ENCODE results near the gene TBCD.

The TBCD gene

DNA sequence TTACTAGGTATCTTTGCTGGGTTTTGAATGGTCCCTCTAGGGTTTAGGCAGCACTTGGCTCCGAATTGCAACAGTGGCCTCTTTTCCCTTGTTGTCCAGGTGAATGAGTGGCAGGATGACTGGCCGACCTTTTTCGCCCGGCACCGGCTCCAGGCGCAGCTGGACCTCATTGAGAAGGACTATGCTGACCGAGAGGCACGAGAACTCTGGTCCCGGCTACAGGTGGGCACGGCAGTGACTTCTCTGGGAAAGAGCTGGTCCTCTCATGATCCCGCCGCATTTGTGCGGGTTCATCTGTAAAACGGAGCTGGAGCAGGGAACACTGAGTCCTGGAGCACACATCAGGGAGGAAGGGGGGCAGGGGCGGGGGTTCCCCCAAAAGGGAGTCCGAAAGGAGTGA lies 3.1 kb upstream of the TBCD start:
- no peak overlapping the region for H3K4me3 ChIP-seq (ENCODE audit: severe bottlenecking)
- no peak for DNase-seq (ENCODE audit: low spot score)
- TF ChIP-seq, protein P1, sequence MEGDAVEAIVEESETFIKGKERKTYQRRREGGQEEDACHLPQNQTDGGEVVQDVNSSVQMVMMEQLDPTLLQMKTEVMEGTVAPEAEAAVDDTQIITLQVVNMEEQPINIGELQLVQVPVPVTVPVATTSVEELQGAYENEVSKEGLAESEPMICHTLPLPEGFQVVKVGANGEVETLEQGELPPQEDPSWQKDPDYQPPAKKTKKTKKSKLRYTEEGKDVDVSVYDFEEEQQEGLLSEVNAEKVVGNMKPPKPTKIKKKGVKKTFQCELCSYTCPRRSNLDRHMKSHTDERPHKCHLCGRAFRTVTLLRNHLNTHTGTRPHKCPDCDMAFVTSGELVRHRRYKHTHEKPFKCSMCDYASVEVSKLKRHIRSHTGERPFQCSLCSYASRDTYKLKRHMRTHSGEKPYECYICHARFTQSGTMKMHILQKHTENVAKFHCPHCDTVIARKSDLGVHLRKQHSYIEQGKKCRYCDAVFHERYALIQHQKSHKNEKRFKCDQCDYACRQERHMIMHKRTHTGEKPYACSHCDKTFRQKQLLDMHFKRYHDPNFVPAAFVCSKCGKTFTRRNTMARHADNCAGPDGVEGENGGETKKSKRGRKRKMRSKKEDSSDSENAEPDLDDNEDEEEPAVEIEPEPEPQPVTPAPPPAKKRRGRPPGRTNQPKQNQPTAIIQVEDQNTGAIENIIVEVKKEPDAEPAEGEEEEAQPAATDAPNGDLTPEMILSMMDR (IDR thresholded peaks at IDR 0.05; ENCODE audit: poor library complexity, severe bottlenecking), result no peak

DNA sequence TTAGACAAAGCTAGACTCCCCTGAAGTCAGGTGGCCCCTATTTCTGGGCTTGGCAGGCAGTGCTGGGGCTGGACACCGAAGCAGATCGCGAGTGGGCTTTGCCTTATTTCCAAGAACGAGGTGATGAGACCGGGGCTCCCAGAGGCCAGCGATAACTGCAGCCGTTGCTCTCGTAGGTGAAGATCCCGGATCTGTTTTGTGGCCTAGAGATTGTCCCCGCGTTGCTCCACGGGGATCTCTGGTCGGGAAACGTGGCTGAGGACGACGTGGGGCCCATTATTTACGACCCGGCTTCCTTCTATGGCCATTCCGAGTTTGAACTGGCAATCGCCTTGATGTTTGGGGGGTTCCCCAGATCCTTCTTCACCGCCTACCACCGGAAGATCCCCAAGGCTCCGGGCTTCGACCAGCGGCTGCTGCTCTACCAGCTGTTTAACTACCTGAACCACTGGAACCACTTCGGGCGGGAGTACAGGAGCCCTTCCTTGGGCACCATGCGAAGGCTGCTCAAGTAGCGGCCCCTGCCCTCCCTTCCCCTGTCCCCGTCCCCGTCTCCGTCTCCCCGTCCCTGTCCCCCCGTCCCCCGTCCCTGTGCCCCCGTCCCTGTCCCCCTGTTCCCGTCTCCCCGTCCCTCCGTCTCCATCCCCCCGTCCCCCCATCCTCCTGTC lies 1.5 kb upstream of the TBCD start:
- Histone ChIP-seq H3K4me1 (ENCODE audit: insufficient read depth, poor library complexity, severe bottlenecking) (peaks cover 6% of the 10 kb centered on the region), H3K4me3 (ENCODE audit: severe bottlenecking) (no peak overlapping the region), H3K27ac (ENCODE audit: poor library complexity, severe bottlenecking) (no peak overlapping the region), H3K9me3 (ENCODE audit: severe bottlenecking) (peaks cover 4% of the 10 kb centered on the region), H3K36me3 (ENCODE audit: low read depth) (0 out of 2 replicates have a peak, but pooled peaks cover 12% of the 10 kb centered on the region), H3K27me3 (ENCODE audit: insufficient read depth, poor library complexity, severe bottlenecking) (no peaks in the 10 kb centered on the region)
- no peak for ATAC-seq (ENCODE audit: low read depth)
- TF ChIP-seq, protein P1 (IDR thresholded peaks at IDR 0.05; ENCODE audit: poor library complexity, severe bottlenecking), result no peak
- DNase-seq (ENCODE audit: low spot score), result no peak

More for the DNA sequence above, 3.1 kb upstream of the TBCD start:
- ATAC-seq (ENCODE audit: low read depth), result no peak
- H3K4me1 ChIP-seq (ENCODE audit: insufficient read depth, poor library complexity, severe bottlenecking), result no peaks in the 10 kb centered on the region
- no peaks in the 10 kb centered on the region for H3K27me3 ChIP-seq (ENCODE audit: insufficient read depth, poor library complexity, severe bottlenecking)
- no peak overlapping the region for H3K27ac ChIP-seq (ENCODE audit: poor library complexity, severe bottlenecking)
- peaks cover 4% of the 10 kb centered on the region for H3K9me3 ChIP-seq (ENCODE audit: severe bottlenecking)
- H3K36me3 ChIP-seq (ENCODE audit: low read depth), result 0 out of 2 replicates have a peak, but pooled peaks cover 8% of the 10 kb centered on the region

DNA sequence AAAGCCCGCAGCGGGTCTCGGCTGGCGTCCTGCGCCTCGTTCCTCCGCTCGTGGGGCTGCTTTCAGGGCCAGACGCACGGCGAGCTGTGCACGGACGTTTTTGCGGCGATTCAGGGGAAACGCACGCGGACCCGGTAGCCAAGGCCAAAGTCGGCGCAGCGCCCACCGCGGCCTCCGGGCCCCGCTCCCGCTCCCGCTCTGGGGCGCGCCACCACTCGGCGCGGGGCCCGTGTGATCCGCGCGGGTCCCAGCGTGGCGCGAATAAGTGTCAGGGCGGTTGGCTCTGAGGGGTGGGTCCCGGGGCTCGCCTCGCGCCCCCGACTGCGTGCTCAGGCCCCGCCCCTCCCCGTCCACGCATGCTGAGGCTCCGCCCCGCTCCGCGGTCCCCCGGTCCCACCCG lies 694 bp upstream of the TBCD start:
- TF ChIP-seq, protein P1 (IDR thresholded peaks at IDR 0.05; ENCODE audit: poor library complexity, severe bottlenecking), result no peak
- Histone ChIP-seq H3K27ac (ENCODE audit: poor library complexity, severe bottlenecking) (peak overlapping the region; percentile 46), H3K36me3 (ENCODE audit: low read depth) (peaks cover 14% of the 10 kb centered on the region; the same call in 1 of the 2 replicates), H3K9me3 (ENCODE audit: severe bottlenecking) (peaks cover 4% of the 10 kb centered on the region), H3K4me1 (ENCODE audit: insufficient read depth, poor library complexity, severe bottlenecking) (peaks cover 7% of the 10 kb centered on the region), H3K27me3 (ENCODE audit: insufficient read depth, poor library complexity, severe bottlenecking) (no peaks in the 10 kb centered on the region), H3K4me3 (ENCODE audit: severe bottlenecking) (peak overlapping the region; percentile 42)
- ATAC-seq (ENCODE audit: low read depth) (peak; percentile 18; the same call in 2 of the 3 replicates), DNase-seq (ENCODE audit: low spot score) (no peak)

GRCh38 chr17:82752371-82753200 lies 721 bp downstream of the TBCD start:
- peak overlapping the region; percentile 46 for H3K27ac ChIP-seq (ENCODE audit: poor library complexity, severe bottlenecking)
- peak overlapping the region; percentile 90 for H3K4me3 ChIP-seq (ENCODE audit: severe bottlenecking)
- H3K4me1 ChIP-seq (ENCODE audit: insufficient read depth, poor library complexity, severe bottlenecking), result peaks cover 7% of the 10 kb centered on the region
- ATAC-seq (ENCODE audit: low read depth), result peak; percentile 30
- no peak for DNase-seq (ENCODE audit: low spot score)
- H3K9me3 ChIP-seq (ENCODE audit: severe bottlenecking), result peaks cover 4% of the 10 kb centered on the region
- peaks cover 26% of the 10 kb centered on the region for H3K36me3 ChIP-seq (ENCODE audit: low read depth)
- TF ChIP-seq, protein P1 (IDR thresholded peaks at IDR 0.05; ENCODE audit: poor library complexity, severe bottlenecking), result no peak
- H3K27me3 ChIP-seq (ENCODE audit: insufficient read depth, poor library complexity, severe bottlenecking), result no peaks in the 10 kb centered on the region

Data from RWPE2 (cell line).